Neural progenitor cell (in vitro differentiated cells): ENCODE data around the gene PTHLH. TPM values are rescaled to one million over a fixed set of nuclear protein-coding genes. Genes with fewer than 3 reads are reported as not detected.

Experiments used
- DNase-seq: peaks from one replicate; pipeline ENCODE4 v3.0.0-alpha.2; 2016; ENCODE audit warnings: low spot score
- H2AFZ ChIP-seq: fragments of 200-600 bp; sonication (generic); replicated peaks from 2 replicates; pipeline ENCODE4 v1.6.1; 2016; ENCODE audit warnings: antibody characterized with exemption
- H3F3A ChIP-seq: fragments of 200-600 bp; sonication (generic); 2 replicates; pipeline ENCODE4 v1.6.1; 2016; ENCODE audit warnings: antibody characterized with exemption, low read depth
- H3K27ac ChIP-seq: fragments of 200-600 bp; sonication (generic); 2 replicates; pipeline ENCODE4 v1.5.1; 2016; ENCODE audit warnings: mild to moderate bottlenecking
- H3K27me3 ChIP-seq: fragments of 200-600 bp; sonication (generic); 2 replicates; pipeline ENCODE4 v1.6.1; 2016; ENCODE audit warnings: mild to moderate bottlenecking, moderate library complexity
- H3K36me3 ChIP-seq: fragments of 200-600 bp; sonication (generic); 2 replicates; pipeline ENCODE4 v1.5.1; 2016
- H3K4me1 ChIP-seq: fragments of 200-600 bp; sonication (generic); 2 replicates; pipeline ENCODE4 v1.6.1; 2016; ENCODE audit warnings: mixed run types
- H3K4me2 ChIP-seq: fragments of 200-600 bp; sonication (generic); 2 replicates; pipeline ENCODE4 v1.6.1; 2016
- H3K4me3 ChIP-seq: fragments of 200-600 bp; sonication (generic); 2 replicates; pipeline ENCODE4 v1.5.1; 2016
- H3K79me2 ChIP-seq: fragments of 200-600 bp; sonication (generic); 2 replicates; pipeline ENCODE4 v1.6.1; 2016; ENCODE audit warnings: low read depth
- H3K9ac ChIP-seq: fragments of 200-600 bp; sonication (generic); 2 replicates; pipeline ENCODE4 v1.6.1; 2016
- H3K9me3 ChIP-seq: fragments of 200-600 bp; sonication (generic); 2 replicates; pipeline ENCODE4 v1.5.1; 2016; ENCODE audit warnings: low read depth
- H4K20me1 ChIP-seq: fragments of 200-600 bp; sonication (generic); 2 replicates; pipeline ENCODE4 v1.6.1; 2016; ENCODE audit warnings: low read depth
- H3K27ac Mint-ChIP-seq: 3 replicates; pipeline ENCODE4 v1.8.0; 2021; ENCODE audit warnings: mixed read lengths
- H3K27me3 Mint-ChIP-seq: 2 replicates; pipeline ENCODE4 v1.8.0; 2022; ENCODE audit warnings: low read depth, mild to moderate bottlenecking, inconsistent platforms, moderate library complexity, mixed read lengths; ENCODE audit not compliant: insufficient read depth
- H3K36me3 Mint-ChIP-seq: 3 replicates; pipeline ENCODE4 v1.8.0; 2021; ENCODE audit warnings: mixed read lengths
- H3K4me1 Mint-ChIP-seq: 3 replicates; pipeline ENCODE4 v1.8.0; 2021; ENCODE audit warnings: mixed read lengths
- H3K4me3 Mint-ChIP-seq: 3 replicates; pipeline ENCODE4 v1.8.0; 2021; ENCODE audit warnings: mild to moderate bottlenecking, moderate library complexity, mixed read lengths
- H3K9me3 Mint-ChIP-seq: 3 replicates; pipeline ENCODE4 v1.8.0; 2020; ENCODE audit warnings: mixed read lengths
- EZH2 ChIP-seq: fragments of 200-600 bp; sonication (generic); IDR thresholded peaks from 2 replicates; pipeline ENCODE4 v1.6.1; 2017; ENCODE audit warnings: antibody characterized with exemption, mild to moderate bottlenecking, moderate library complexity
- EZH2phosphoT487 ChIP-seq: fragments of 200-600 bp; sonication (generic); IDR thresholded peaks from 2 replicates; pipeline ENCODE4 v1.6.1; 2017; ENCODE audit warnings: antibody characterized with exemption
- total RNA-seq: library from RNA; depleted of rRNA; stranded (reverse); fragments of >200 nt; gene quantifications from 2 replicates; pipeline ENCODE4 v1.2.3, GENCODE V29; 2015; ENCODE audit warnings: low replicate concordance
- TF ChIP-seq, protein P1 (sequence below): fragments of 200-600 bp; sonication (generic); IDR thresholded peaks from 2 replicates; pipeline ENCODE4 v1.5.1; 2017; ENCODE audit warnings: antibody characterized with exemption, mild to moderate bottlenecking

The PTHLH gene
- total RNA-seq, 1 donor from 2014 or later, result not detected

DNA sequence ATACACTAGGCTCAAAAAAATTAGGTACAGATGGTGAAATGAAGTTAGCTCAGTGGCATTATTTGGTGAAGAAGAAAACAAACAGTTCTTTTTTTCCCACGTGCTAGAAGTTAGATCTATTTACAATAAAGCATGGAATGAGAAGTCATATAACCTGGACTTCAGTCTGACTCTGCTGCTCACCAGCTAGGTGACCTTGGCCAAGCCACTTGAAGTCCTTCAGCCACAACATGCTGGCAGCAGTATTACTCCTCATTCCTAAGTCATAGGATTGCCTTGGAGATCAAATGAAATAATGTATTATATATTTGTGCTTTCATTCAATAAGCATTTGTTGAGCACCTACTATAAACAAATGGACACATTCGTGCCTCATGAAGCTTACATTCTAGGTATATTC is 45.2 kb downstream of the PTHLH start:
- no peak overlapping the region for H3K4me3 ChIP-seq
- H3K9me3 Mint-ChIP-seq, result no peaks in the 10 kb centered on the region
- H3K79me2 ChIP-seq, result no peaks in the 10 kb centered on the region
- H3K27me3 ChIP-seq, result no peaks in the 10 kb centered on the region
- H3K4me1 ChIP-seq, result no peaks in the 10 kb centered on the region
- no peak for TF ChIP-seq EZH2
- TF ChIP-seq, protein P1, sequence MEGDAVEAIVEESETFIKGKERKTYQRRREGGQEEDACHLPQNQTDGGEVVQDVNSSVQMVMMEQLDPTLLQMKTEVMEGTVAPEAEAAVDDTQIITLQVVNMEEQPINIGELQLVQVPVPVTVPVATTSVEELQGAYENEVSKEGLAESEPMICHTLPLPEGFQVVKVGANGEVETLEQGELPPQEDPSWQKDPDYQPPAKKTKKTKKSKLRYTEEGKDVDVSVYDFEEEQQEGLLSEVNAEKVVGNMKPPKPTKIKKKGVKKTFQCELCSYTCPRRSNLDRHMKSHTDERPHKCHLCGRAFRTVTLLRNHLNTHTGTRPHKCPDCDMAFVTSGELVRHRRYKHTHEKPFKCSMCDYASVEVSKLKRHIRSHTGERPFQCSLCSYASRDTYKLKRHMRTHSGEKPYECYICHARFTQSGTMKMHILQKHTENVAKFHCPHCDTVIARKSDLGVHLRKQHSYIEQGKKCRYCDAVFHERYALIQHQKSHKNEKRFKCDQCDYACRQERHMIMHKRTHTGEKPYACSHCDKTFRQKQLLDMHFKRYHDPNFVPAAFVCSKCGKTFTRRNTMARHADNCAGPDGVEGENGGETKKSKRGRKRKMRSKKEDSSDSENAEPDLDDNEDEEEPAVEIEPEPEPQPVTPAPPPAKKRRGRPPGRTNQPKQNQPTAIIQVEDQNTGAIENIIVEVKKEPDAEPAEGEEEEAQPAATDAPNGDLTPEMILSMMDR, result no peak
- TF ChIP-seq EZH2phosphoT487, result no peak
- H3K4me2 ChIP-seq, result no peak overlapping the region
- no peaks in the 10 kb centered on the region for H3K4me1 Mint-ChIP-seq
- no peaks in the 10 kb centered on the region for H4K20me1 ChIP-seq
- no peak for DNase-seq
- H3F3A ChIP-seq, result no peaks in the 10 kb centered on the region
- no peak overlapping the region for H2AFZ ChIP-seq
- H3K36me3 ChIP-seq, result no peaks in the 10 kb centered on the region
- no peaks in the 10 kb centered on the region for H3K36me3 Mint-ChIP-seq
- no peak overlapping the region for H3K4me3 Mint-ChIP-seq
- H3K27ac ChIP-seq, result no peak overlapping the region
- no peak overlapping the region for H3K27ac Mint-ChIP-seq
- no peak overlapping the region for H3K9ac ChIP-seq
- peaks cover 6% of the 10 kb centered on the region for H3K27me3 Mint-ChIP-seq
- no peaks in the 10 kb centered on the region for H3K9me3 ChIP-seq

DNA sequence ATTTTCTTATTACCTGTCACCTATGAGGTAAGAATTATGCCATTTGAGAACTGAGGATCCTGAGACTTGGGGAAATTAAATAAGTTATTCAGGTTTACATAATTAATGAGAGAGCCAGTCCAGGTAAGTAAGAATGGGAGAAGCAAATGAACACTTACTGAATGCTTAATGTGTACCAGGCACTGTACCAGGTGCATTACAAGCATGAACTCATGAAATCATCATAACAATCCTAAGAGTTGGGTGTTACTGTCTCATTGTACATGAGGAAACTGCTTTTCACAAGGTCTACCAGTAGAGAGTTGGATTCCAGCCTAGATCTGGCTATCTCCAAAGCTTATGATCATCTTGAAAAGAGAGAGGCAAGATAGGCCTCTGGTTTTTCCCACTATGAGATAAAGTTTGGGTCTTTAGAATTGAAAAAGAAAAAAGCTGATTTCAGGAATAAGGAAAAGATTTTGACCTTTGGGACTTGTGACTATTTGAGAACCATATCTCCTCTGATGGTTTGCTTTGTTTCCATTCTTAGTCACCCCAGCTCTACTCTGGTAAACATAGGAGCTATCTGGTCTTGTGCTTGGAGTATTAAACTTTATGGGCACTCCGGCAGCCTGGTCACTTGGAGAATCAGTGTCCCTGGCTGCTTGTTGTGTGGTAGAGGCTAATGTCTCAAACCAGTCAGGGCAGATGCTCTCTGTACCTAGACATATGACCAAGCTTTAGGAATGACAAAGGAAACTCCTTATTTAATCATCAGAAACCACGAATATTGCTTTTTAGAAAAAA is 48.0 kb downstream of the PTHLH start:
- H3K4me3 Mint-ChIP-seq, result no peak overlapping the region
- H3K4me1 ChIP-seq, result no peaks in the 10 kb centered on the region
- no peaks in the 10 kb centered on the region for H3K4me1 Mint-ChIP-seq
- no peak overlapping the region for H3K27ac ChIP-seq
- TF ChIP-seq EZH2, result no peak
- no peak for TF ChIP-seq EZH2phosphoT487
- TF ChIP-seq, protein P1, result no peak
- H3K36me3 Mint-ChIP-seq, result no peaks in the 10 kb centered on the region
- H3K27me3 ChIP-seq, result no peaks in the 10 kb centered on the region
- peaks cover 4% of the 10 kb centered on the region for H3K27me3 Mint-ChIP-seq
- no peaks in the 10 kb centered on the region for H3F3A ChIP-seq
- no peak overlapping the region for H3K4me2 ChIP-seq
- no peak overlapping the region for H3K4me3 ChIP-seq
- H3K9me3 Mint-ChIP-seq, result no peaks in the 10 kb centered on the region
- no peaks in the 10 kb centered on the region for H4K20me1 ChIP-seq
- H3K36me3 ChIP-seq, result no peaks in the 10 kb centered on the region
- H3K79me2 ChIP-seq, result no peaks in the 10 kb centered on the region
- H3K9ac ChIP-seq, result no peak overlapping the region
- no peak overlapping the region for H3K27ac Mint-ChIP-seq
- DNase-seq, result no peak
- no peak overlapping the region for H2AFZ ChIP-seq
- H3K9me3 ChIP-seq, result no peaks in the 10 kb centered on the region

DNA sequence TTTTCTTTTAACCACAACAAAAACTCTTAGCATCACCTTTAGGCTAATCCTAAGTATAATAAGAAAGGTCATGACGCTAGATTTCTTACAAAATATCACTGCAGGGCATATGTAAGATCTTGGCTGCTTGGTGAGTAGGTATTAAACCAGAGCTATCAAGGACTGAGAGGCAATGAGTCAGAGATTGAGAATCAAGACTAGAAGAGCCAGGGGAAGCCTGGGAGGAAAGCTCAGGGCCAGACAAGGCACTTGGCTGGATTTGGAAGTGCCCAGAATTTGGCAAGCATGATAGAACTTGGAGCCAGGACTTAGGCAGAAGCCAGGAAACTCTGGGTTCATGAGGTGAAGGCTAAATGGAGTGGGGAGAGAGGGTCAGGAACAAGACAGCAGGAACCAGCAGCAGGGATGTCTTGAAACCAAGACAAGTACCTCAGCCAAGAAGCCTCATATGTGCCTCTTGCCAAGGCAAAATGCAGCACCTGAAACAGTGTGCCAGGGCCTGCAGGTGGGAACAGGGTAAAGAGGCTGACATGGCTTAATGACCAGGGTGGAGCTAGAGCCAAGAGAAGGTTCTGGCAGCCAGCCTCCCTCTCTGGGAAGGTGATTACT is 49.9 kb downstream of the PTHLH start:
- Histone ChIP-seq H3K36me3 (no peaks in the 10 kb centered on the region), H3K4me1 (no peaks in the 10 kb centered on the region), H3F3A (no peaks in the 10 kb centered on the region), H3K27ac (no peak overlapping the region), H3K27me3 (no peaks in the 10 kb centered on the region), H4K20me1 (no peaks in the 10 kb centered on the region), H3K4me3 (no peak overlapping the region), H3K9me3 (no peaks in the 10 kb centered on the region), H3K9ac (no peak overlapping the region), H3K4me2 (no peak overlapping the region), H3K79me2 (no peaks in the 10 kb centered on the region), H2AFZ (no peak overlapping the region)
- Mint-ChIP-seq H3K9me3 (no peaks in the 10 kb centered on the region), H3K4me3 (no peak overlapping the region), H3K27ac (no peak overlapping the region), H3K4me1 (no peaks in the 10 kb centered on the region), H3K36me3 (no peaks in the 10 kb centered on the region), H3K27me3 (peaks cover 5% of the 10 kb centered on the region)
- TF ChIP-seq EZH2phosphoT487 (no peak), EZH2 (no peak)
- TF ChIP-seq, protein P1, result no peak
- DNase-seq, result no peak
